BLaER1 treated with 17β-estradiol and CSF1 and Interleukin-3, amounts not matched to agents 10 nM and 100 nM (cell line): ENCODE results near the gene ZNF431.

Experiments used
- H3K27ac ChIP-seq, 11 experiments: shearing (Covaris generic); formaldehyde crosslinking; 2 replicates each; pipeline ENCODE4 v1.8.1; 2022
- H3K27me3 ChIP-seq, 11 experiments: shearing (Covaris generic); formaldehyde crosslinking; 2 replicates each; pipeline ENCODE4 v1.8.1; 2022
- H3K36me3 ChIP-seq, 11 experiments: shearing (Covaris generic); formaldehyde crosslinking; 2 replicates each; pipeline ENCODE4 v1.8.1; 2022
- H3K4me1 ChIP-seq, 10 experiments: shearing (Covaris generic); formaldehyde crosslinking; 2 replicates each; pipeline ENCODE4 v1.8.1; 2022
- H3K4me2 ChIP-seq, 11 experiments: shearing (Covaris generic); formaldehyde crosslinking; 2 replicates each; pipeline ENCODE4 v1.8.1; 2022
- H3K4me3 ChIP-seq, 10 experiments: shearing (Covaris generic); formaldehyde crosslinking; 2 replicates each; pipeline ENCODE4 v1.8.1; 2022
- H3K9ac ChIP-seq, 11 experiments: shearing (Covaris generic); formaldehyde crosslinking; 2 replicates each; pipeline ENCODE4 v1.8.1; 2022
- H3K9me3 ChIP-seq, 11 experiments: shearing (Covaris generic); formaldehyde crosslinking; replicated peaks in 1 of 11; 2 replicates each; pipeline ENCODE4 v1.8.1; 2022
- H4K20me1 ChIP-seq, 11 experiments: shearing (Covaris generic); formaldehyde crosslinking; 2 replicates each; pipeline ENCODE4 v1.8.1; 2022
- Cebpa-rat ChIP-seq, 11 experiments: shearing (Covaris generic); IDR thresholded peaks; 2 replicates each; pipeline ENCODE4 v1.8.1; 2022

The ZNF431 gene

GRCh38 chr19:21238670-21239069, 96.8 kb downstream of the ZNF431 start:
- TF ChIP-seq Cebpa-rat (IDR thresholded peaks at IDR 0.05): no peak
- no peaks in the 10 kb centered on the region for H4K20me1 ChIP-seq

More at GRCh38 chr19:21238670-21239069, 96.8 kb downstream of the ZNF431 start:
- no peak overlapping the region for H3K9ac ChIP-seq
- H3K27me3 ChIP-seq: no peaks in the 10 kb centered on the region
- H3K4me3 ChIP-seq: no peak overlapping the region
- H3K27ac ChIP-seq: no peak overlapping the region
- H3K36me3 ChIP-seq: no peaks in the 10 kb centered on the region
- H3K4me2 ChIP-seq: no peak overlapping the region
- peaks cover 12 to 55% (median 28%) of the 10 kb centered on the region in 11 experiments; a peak in 19 of 22 replicates for H3K9me3 ChIP-seq
- no peaks in the 10 kb centered on the region for H3K4me1 ChIP-seq
